B cell (primary cell): ENCODE data around the gene MCRIP2.

Experiments
- EZH2 ChIP-seq: IDR thresholded peaks from 2 replicates; pipeline ENCODE4 v1.6.1; 2012; ENCODE audit warnings: borderline replicate concordance, low read depth, mild to moderate bottlenecking, moderate library complexity, low read length; ENCODE audit not compliant: insufficient read depth, poor library complexity, severe bottlenecking
- TF ChIP-seq, protein P1 (sequence below): fragments of 200-600 bp; IDR thresholded peaks from one replicate; pipeline ENCODE4 v1.8.0; 2022; ENCODE audit warnings: antibody characterized with exemption, mild to moderate bottlenecking

DNA sequence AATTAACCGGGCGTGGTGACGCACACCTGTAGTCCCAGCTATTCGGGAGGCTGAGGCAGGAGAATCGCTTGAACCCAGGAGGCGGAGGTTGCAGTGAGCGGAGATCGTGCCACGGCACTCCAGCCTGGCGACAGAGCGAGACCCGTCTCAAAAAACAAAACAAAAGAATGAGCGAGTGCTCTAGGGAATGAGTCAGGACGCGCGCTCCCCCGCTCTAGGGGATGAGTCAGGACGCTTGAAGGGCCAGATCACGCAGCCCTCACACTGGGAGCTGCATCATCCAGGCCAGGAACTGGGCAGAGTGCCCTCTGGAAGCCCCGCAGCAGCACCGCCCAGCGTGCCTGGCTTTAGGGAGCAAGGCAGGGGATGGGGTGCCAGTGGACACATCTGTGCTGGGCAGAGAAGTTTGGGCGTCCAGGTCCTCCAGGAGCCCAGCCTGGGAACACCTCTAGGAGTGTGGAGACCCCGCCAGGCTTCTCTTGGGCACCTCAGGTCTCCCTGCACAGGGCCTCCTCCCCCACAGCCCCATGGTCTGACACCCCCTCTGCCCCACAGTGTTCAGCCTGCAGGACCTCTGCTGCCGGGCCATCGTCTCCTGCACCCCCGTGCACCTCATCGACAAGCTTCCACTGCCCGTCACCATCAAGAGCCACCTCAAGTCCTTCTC, 14.7 kb upstream of the MCRIP2 start:
- TF ChIP-seq, protein P1, sequence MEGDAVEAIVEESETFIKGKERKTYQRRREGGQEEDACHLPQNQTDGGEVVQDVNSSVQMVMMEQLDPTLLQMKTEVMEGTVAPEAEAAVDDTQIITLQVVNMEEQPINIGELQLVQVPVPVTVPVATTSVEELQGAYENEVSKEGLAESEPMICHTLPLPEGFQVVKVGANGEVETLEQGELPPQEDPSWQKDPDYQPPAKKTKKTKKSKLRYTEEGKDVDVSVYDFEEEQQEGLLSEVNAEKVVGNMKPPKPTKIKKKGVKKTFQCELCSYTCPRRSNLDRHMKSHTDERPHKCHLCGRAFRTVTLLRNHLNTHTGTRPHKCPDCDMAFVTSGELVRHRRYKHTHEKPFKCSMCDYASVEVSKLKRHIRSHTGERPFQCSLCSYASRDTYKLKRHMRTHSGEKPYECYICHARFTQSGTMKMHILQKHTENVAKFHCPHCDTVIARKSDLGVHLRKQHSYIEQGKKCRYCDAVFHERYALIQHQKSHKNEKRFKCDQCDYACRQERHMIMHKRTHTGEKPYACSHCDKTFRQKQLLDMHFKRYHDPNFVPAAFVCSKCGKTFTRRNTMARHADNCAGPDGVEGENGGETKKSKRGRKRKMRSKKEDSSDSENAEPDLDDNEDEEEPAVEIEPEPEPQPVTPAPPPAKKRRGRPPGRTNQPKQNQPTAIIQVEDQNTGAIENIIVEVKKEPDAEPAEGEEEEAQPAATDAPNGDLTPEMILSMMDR: no peak
- no peak for TF ChIP-seq EZH2
